HEK293T (cell line): ENCODE data around the gene ZBTB40.

Experiments used
- ARNT ChIP-seq: fragments of 450-650 bp; IDR thresholded peaks from 2 replicates; pipeline ENCODE4 v1.6.1; 2017; ENCODE audit warnings: mild to moderate bottlenecking
- BHLHE40 ChIP-seq: fragments of 450-650 bp; IDR thresholded peaks from 2 replicates; pipeline ENCODE4 v1.6.1; 2016; ENCODE audit warnings: mild to moderate bottlenecking, moderate library complexity, borderline replicate concordance
- ELF4 ChIP-seq: fragments of 450-650 bp; IDR thresholded peaks from 2 replicates; pipeline ENCODE4 v1.6.1; 2017; ENCODE audit warnings: antibody characterized with exemption
- FOXK2 ChIP-seq: fragments of 450-650 bp; IDR thresholded peaks from 2 replicates; pipeline ENCODE4 v1.6.1; 2016; ENCODE audit warnings: mild to moderate bottlenecking
- FOXM1 ChIP-seq: fragments of 450-650 bp; IDR thresholded peaks from 2 replicates; pipeline ENCODE4 v1.6.1; 2017; ENCODE audit warnings: mild to moderate bottlenecking, borderline replicate concordance
- HDGF ChIP-seq: fragments of 450-650 bp; IDR thresholded peaks from 2 replicates; pipeline ENCODE4 v1.6.1; 2017; ENCODE audit warnings: antibody characterized with exemption, borderline replicate concordance
- L3MBTL2 ChIP-seq: fragments of 450-650 bp; conservative IDR thresholded peaks from 2 replicates; pipeline ENCODE4 v1.6.1; 2016; ENCODE audit warnings: mild to moderate bottlenecking
- LEF1 ChIP-seq: fragments of 450-650 bp; IDR thresholded peaks from 2 replicates; pipeline ENCODE4 v1.6.1; 2017; ENCODE audit warnings: mild to moderate bottlenecking, borderline replicate concordance
- SP1 ChIP-seq: fragments of 450-650 bp; IDR thresholded peaks from 2 replicates; pipeline ENCODE4 v1.6.1; 2017
- SUZ12 ChIP-seq: fragments of 450-650 bp; IDR thresholded peaks from 2 replicates; pipeline ENCODE4 v1.6.1; 2016; ENCODE audit warnings: mild to moderate bottlenecking
- ZNF384 ChIP-seq: fragments of 450-650 bp; IDR thresholded peaks from 2 replicates; pipeline ENCODE4 v1.6.1; 2016

GRCh38 chr1:22437573-22437972 lies 14.1 kb upstream of the ZBTB40 start:
- TF ChIP-seq HDGF (no peak), ELF4 (no peak), FOXK2 (no peak), BHLHE40 (no peak), FOXM1 (no peak), SUZ12 (no peak), ARNT (no peak), L3MBTL2 (no peak), LEF1 (no peak), ZNF384 (no peak), SP1 (no peak)
